GM19397 (cell line): ENCODE data around the gene RRP1B.
"Not testable (repeated sequence)": the region's sequence is repeated elsewhere in the genome, so short reads cannot be mapped to it uniquely, and the experiment has no call there.

Source experiments
- ATAC-seq: cut with Tn5 transposase; IDR thresholded peaks from one replicate; pipeline ENCODE4 v1.9.1; 2021; ENCODE audit warnings: mild to moderate bottlenecking, moderate library complexity; ENCODE audit not compliant: unreplicated experiment

Gene RRP1B

GRCh38 chr21:43667191-43667904, 8.0 kb downstream of the RRP1B start:
- no peak for ATAC-seq

GRCh38 chr21:43669828-43670605, 10.7 kb downstream of the RRP1B start:
- no peak for ATAC-seq

GRCh38 chr21:43675871-43676270, 16.5 kb downstream of the RRP1B start:
- no peak for ATAC-seq

DNA sequence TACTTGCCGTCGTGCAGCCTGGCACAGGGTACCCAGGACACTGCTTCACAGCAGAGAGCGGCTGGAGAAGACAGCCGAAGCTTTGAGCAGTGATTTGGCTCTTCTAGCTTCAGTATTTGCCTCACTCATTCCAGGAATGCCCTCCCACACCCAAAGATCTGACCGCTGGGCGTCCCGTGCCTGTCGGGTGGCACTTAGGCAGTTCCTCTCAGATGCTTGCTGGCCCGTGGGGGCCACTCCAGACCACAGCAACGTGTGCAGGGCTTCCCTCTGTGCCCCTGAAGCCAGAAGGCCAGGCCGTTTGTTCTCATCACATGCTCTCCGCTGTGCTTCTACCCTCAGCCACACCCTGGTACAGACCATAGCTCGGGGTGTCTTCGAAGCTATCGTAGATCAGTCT, 17.0 kb downstream of the RRP1B start:
- no peak for ATAC-seq

DNA sequence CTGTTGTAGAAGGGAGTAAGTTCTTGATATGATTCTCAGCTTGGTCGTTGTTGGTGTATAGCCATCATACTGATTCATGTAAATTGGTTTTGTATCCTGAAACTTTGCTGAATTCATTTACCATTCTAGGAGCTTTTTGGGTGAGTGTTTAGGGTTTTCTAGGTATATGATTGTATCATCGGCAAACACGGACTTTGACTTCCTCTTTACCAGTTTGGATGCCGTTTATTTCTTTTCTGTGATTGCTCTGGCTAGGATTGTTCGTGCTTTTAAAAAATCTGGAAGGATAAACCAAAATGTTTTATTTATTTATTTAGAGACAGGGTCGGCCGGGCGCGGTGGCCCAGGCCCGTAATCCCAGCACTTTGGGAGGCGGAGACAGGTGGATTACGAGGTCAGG, 20.6 kb downstream of the RRP1B start:
- no peak for ATAC-seq

GRCh38 chr21:43680421-43680820, 21.1 kb downstream of the RRP1B start:
- ATAC-seq, result not testable (repeated sequence)

DNA sequence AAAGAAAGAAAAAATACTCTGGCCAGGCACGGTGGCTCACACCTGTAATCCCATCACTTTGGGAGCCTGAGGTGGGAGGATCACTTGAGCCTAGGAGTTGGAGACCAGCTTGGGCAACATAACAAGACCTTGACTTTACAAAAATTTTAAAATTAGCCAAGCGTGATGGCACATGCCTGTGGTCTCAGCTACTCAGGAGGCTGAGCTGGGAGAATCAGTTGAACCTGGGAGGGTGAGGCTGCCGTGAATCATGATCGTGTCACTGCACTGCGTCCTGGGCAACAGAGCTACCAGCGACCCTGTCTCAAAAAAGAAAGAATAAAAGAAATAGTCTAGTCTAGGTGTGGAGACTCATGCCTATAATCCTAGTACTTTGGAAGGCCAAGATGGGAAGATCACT, 22.3 kb downstream of the RRP1B start:
- ATAC-seq, result no peak

- no peak for ATAC-seq
These were observed 25.1 kb downstream of the RRP1B start for GRCh38 chr21:43684424-43684823.

GRCh38 chr21:43686811-43687565, 27.6 kb downstream of the RRP1B start:
- ATAC-seq, result no peak

GRCh38 chr21:43687566-43688399, 28.4 kb downstream of the RRP1B start:
- ATAC-seq, result no peak

GRCh38 chr21:43688906-43689305, 29.5 kb downstream of the RRP1B start:
- no peak for ATAC-seq

GRCh38 chr21:43689556-43690337, 30.4 kb downstream of the RRP1B start:
- no peak for ATAC-seq

GRCh38 chr21:43690346-43690745, 31.0 kb downstream of the RRP1B start:
- no peak for ATAC-seq

- ATAC-seq, result no peak
These were observed 31.9 kb downstream of the RRP1B start for GRCh38 chr21:43691086-43691795.

GRCh38 chr21:43691801-43692200, 32.4 kb downstream of the RRP1B start:
- no peak for ATAC-seq

GRCh38 chr21:43692949-43693348, 33.6 kb downstream of the RRP1B start:
- no peak for ATAC-seq

DNA sequence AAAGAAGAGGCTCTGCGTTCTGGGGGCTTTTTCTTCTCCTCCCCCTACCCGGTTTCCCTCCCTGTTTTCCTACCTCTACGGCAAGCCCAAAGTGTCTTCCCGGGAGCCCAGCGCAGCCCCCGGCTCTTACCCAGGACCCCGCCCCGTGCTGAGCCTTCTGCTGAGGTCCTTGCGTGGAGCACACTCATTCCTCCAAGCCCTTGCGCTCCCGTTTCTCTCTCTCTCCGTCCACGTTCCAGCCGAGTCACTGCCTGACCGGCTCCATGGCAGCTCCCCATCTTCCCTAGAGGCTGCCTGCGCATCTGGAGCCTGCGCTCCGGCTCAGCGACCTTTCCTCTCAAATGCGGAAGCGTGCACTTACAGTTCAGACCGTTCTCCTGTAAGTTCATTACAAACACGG, 34.6 kb downstream of the RRP1B start:
- no peak for ATAC-seq

GRCh38 chr21:43694437-43695079, 35.2 kb downstream of the RRP1B start:
- ATAC-seq, result no peak

DNA sequence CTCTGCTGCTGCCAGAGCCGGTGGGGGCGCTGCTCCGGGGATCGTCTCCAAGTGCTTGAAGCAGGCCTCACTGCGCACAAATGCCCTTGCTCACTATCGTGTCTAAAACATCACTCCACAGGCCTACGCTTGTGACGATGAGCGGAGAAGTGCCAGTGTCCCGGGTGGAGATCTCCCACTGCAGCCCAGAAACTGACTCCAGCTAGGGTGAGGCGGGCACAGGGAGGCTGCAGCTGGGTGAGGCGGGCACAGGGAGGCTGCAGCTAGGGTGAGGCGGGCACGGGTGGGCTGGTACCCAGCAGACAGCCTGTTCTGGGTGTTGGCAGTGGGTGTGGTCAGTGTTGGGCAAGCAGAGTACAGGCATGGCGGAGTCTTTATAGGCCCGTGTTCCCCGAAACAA, 36.9 kb downstream of the RRP1B start:
- ATAC-seq, result no peak
